GM12878 (cell line): ENCODE results near the gene ZNF25. TPM values are rescaled to one million over a fixed set of nuclear protein-coding genes. Genes with fewer than 3 reads are reported as not detected.

Experiments used
- ATAC-seq: fragments of 200-7000 bp; cut with Tn5 transposase; 3 replicates; pipeline ENCODE4 v1.9.1; 2020; ENCODE audit warnings: mild to moderate bottlenecking, moderate library complexity
- BruUV-seq: library from RNA; stranded (reverse); fragments of 400-500 nt; replicated peaks from 2 replicates; lab custom pipeline; 2021; lab: Mats Ljungman, UMichigan
- CTCF ChIA-PET: fragments of 300-600 bp; sonication (Branson Sonifier 250); formaldehyde crosslinking; extraction: SDS; loops from one replicate; lab custom pipeline; 2021; ENCODE audit warnings: inconsistent platforms; lab: Yijun Ruan, JAX
- POLR2A ChIA-PET: fragments of 350-600 bp; formaldehyde crosslinking; extraction: SDS; loops from one replicate; lab custom pipeline; 2021; ENCODE audit warnings: inconsistent platforms; lab: Charles Lee
- RAD21 ChIA-PET: fragments of 300-600 bp; sonication (Branson Sonifier 250); formaldehyde crosslinking; loops from one replicate; lab custom pipeline; 2023; ENCODE audit warnings: antibody characterized with exemption; ENCODE audit not compliant: unreplicated experiment; lab: Charles Lee
- SMC1A ChIA-PET: fragments of 300-600 bp; sonication (Branson Sonifier 250); formaldehyde crosslinking; loops from one replicate; lab custom pipeline; 2023; ENCODE audit not compliant: unreplicated experiment, uncharacterized antibody; lab: Charles Lee
- DNase-seq: peaks from one replicate; pipeline ENCODE4 v3.0.0-alpha.2; 2011; ENCODE audit warnings: low read depth, low spot score
- FAIRE-seq: peaks from 3 replicates; lab custom pipeline; 2011; peaks lifted over from hg19 to GRCh38; lab: Jason Lieb, UNC
- H2AFZ ChIP-seq: 2 replicates; pipeline ENCODE4 v1.6.0; 2011; ENCODE audit warnings: low read depth, low read length, control low read depth; ENCODE audit not compliant: control insufficient read depth
- H3K27ac ChIP-seq: 2 replicates; pipeline ENCODE4 v1.5.1; 2011; ENCODE audit warnings: control low read depth; ENCODE audit not compliant: control insufficient read depth, insufficient read depth
- H3K27me3 ChIP-seq, 2 experiments: replicated peaks in 1 of 2; 2 replicates each; pipeline versions ENCODE4 v1.6.0 to v1.6.1; 2011; ENCODE audit warnings: low read length in 1 of 2; ENCODE audit not compliant: control insufficient read depth in 2 of 2, insufficient read depth in 2 of 2
- H3K36me3 ChIP-seq, 2 experiments: 2 replicates each; pipeline ENCODE4 v1.5.1; 2011; ENCODE audit warnings: low read length in 1 of 2; ENCODE audit not compliant: control insufficient read depth in 2 of 2, insufficient read depth in 2 of 2
- H3K4me1 ChIP-seq: 2 replicates; pipeline ENCODE4 v1.6.1; 2011; ENCODE audit warnings: mild to moderate bottlenecking, low read length, moderate library complexity, mixed read lengths; ENCODE audit not compliant: control insufficient read depth, insufficient read depth
- H3K4me2 ChIP-seq: 2 replicates; pipeline ENCODE4 v1.6.0; 2011; ENCODE audit warnings: control low read depth; ENCODE audit not compliant: control insufficient read depth, insufficient read depth
- H3K4me3 ChIP-seq: fragments of 200-600 bp; sonication (generic); 2 replicates; pipeline ENCODE4 v1.5.1; 2016
- H3K79me2 ChIP-seq: 2 replicates; pipeline ENCODE4 v1.6.0; 2011; ENCODE audit warnings: low read length; ENCODE audit not compliant: control insufficient read depth, insufficient read depth
- H3K9ac ChIP-seq: 2 replicates; pipeline ENCODE4 v1.8.0; 2011; ENCODE audit warnings: low read length, control low read depth, mixed read lengths; ENCODE audit not compliant: control insufficient read depth, insufficient read depth
- H3K9me3 ChIP-seq: replicated peaks from 3 replicates; pipeline ENCODE4 v1.5.1; 2011; ENCODE audit warnings: mild to moderate bottlenecking, low read length; ENCODE audit not compliant: control insufficient read depth, insufficient read depth
- H4K20me1 ChIP-seq: 2 replicates; pipeline ENCODE4 v1.6.0; 2011; ENCODE audit not compliant: control insufficient read depth, insufficient read depth
- IKZF2 ChIP-seq, 2 experiments: fragments of 450-650 bp; IDR thresholded peaks; 2 replicates each; pipeline ENCODE4 v1.6.1; 2017; ENCODE audit warnings: mild to moderate bottlenecking in 2 of 2, moderate library complexity in 2 of 2
- MXI1 ChIP-seq: fragments of 150-350 bp; IDR thresholded peaks from 2 replicates; pipeline ENCODE4 v1.6.1; 2011; ENCODE audit warnings: low read depth, mild to moderate bottlenecking, inconsistent platforms, low read length, improper control_type of control experiment
- PML ChIP-seq: IDR thresholded peaks from 2 replicates; pipeline ENCODE4 v1.6.1; 2012; ENCODE audit warnings: low read length, inconsistent platforms
- POLR2A ChIP-seq: IDR thresholded peaks from 2 replicates; pipeline ENCODE4 v1.6.1; 2011; ENCODE audit warnings: low read depth, mild to moderate bottlenecking, low read length
- RAD21 ChIP-seq: IDR thresholded peaks from 2 replicates; pipeline ENCODE4 v1.6.1; 2011; ENCODE audit warnings: mild to moderate bottlenecking, low read depth, low read length, moderate library complexity; ENCODE audit not compliant: insufficient read depth
- TAF1 ChIP-seq: IDR thresholded peaks from 2 replicates; pipeline ENCODE4 v1.6.1; 2011; ENCODE audit warnings: mild to moderate bottlenecking, low read depth, low read length, borderline replicate concordance
- TCF7 ChIP-seq: IDR thresholded peaks from 2 replicates; pipeline ENCODE4 v1.6.1; 2014; ENCODE audit warnings: antibody characterized with exemption, borderline replicate concordance
- WGBS: methylation state at CpG from one replicate; pipeline ENCODE4 v1.1.6; 2016; ENCODE audit warnings: low lambda C conversion rate; ENCODE audit not compliant: insufficient replicate concordance, insufficient coverage; ENCODE audit errors: missing lambda C conversion rate; 5-methylcytosine and 5-hydroxymethylcytosine counted together
- in situ Hi-C: fragments of 300-500 bp; cut with MboI; formaldehyde crosslinking; loops from 9 replicates; pipeline ENCODE4 v1.14.3; 2018; ENCODE audit warnings: mixed read lengths
- intact Hi-C: fragments of 100-400 bp; cut with micrococcal nuclease; formaldehyde crosslinking; loops from one replicate; pipeline ENCODE4 v1.14.2; 2022; ENCODE audit not compliant: unreplicated experiment
- polyA plus RNA-seq, 11 experiments: library from polyadenylated mRNA; depleted of rRNA in 4 of 11; unstranded in 6 of 11; stranded (reverse) in 5 of 11; fragments of >200 nt; fragmentation: Nextera tagmentation in 4 of 11; fragmentation: Illumina TruSeq in 1 of 11; extraction: Ambion mirVana in 4 of 11; extraction: Trizol in 1 of 11; gene quantifications; 1 replicate in 1 of 11; 2 replicates in 10 of 11; pipeline versions ENCODE4 v1.2.1 to v1.2.3, GENCODE V29; 2011 to 2016; ENCODE audit warnings: inconsistent platforms in 2 of 11, missing spikeins in 2 of 11, low read depth in 1 of 11
- total RNA-seq, 4 experiments: library from RNA; depleted of rRNA in 3 of 4; stranded (reverse); fragments of >200 nt in 3 of 4; fragmentation: Illumina TruSeq in 1 of 4; extraction: Trizol in 1 of 4; gene quantifications; 2 replicates each; pipeline versions ENCODE4 v1.2.1 to v1.2.3, GENCODE V29; 2013 to 2021
- TF ChIP-seq, protein P1 (sequence below): fragments of 450-650 bp; IDR thresholded peaks from 2 replicates; pipeline ENCODE4 v1.6.1; 2016; ENCODE audit warnings: mild to moderate bottlenecking
- TF ChIP-seq, protein P2 (sequence below): IDR thresholded peaks from 2 replicates; pipeline ENCODE4 v1.6.1; 2011; ENCODE audit warnings: borderline replicate concordance, low read depth, mild to moderate bottlenecking, moderate library complexity, low read length; ENCODE audit not compliant: insufficient read depth, poor library complexity, severe bottlenecking
- TF ChIP-seq, protein P3 (sequence below): IDR thresholded peaks from 2 replicates; pipeline ENCODE4 v1.6.1; 2011; ENCODE audit warnings: borderline replicate concordance, low read depth, mild to moderate bottlenecking, moderate library complexity, mixed read lengths, low read length; ENCODE audit not compliant: insufficient read depth; ENCODE audit errors: extremely low read length
- TF ChIP-seq, protein P4 (sequence below): fragments of 450-650 bp; formaldehyde crosslinking; IDR thresholded peaks from 2 replicates; pipeline ENCODE4 v1.5.0; 2022; ENCODE audit warnings: mild to moderate bottlenecking, missing genetic modification characterization
- TF ChIP-seq, protein P5 (sequence below): fragments of 450-650 bp; IDR thresholded peaks from 2 replicates; pipeline ENCODE4 v1.6.1; 2017; ENCODE audit warnings: mild to moderate bottlenecking

Gene ZNF25
- total and polyA plus RNA-seq, 10 of the 15 experiments (the other 5 are each of a cell fraction or from before 2014, with no cell fraction given): 1.0 to 6.8 (median 3.2) TPM

DNA sequence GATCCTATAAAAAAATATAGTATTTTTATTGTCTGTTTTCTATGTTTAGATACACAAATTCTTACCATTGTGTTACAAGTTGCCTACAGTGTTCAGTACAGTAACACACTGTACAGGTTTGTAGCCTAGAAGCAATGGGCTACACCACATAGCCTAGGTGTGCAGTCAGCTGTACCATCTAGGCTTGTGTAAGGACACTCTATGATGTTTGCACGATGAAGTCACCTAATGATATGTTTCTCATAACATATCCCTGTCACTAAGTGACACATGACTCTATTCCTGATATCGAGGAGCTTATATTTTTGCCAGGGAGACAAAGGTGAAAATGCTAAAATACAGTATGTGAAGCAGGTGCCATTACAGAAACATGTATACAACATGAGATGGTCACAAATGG, 18.6 kb downstream of the ZNF25 start:
- Histone ChIP-seq H3K4me1 (no peaks in the 10 kb centered on the region), H3K4me3 (no peak overlapping the region), H3K79me2 (no peaks in the 10 kb centered on the region), H3K27ac (no peak overlapping the region), H3K36me3 (peaks cover 0 to 2% of the 10 kb centered on the region in 2 experiments; a peak in 1 of 4 replicates), H3K9ac (no peak overlapping the region), H3K4me2 (no peak overlapping the region), H3K9me3 (no peaks in the 10 kb centered on the region; the same call in 2 of the 3 replicates), H4K20me1 (no peaks in the 10 kb centered on the region), H3K27me3 (no peaks in the 10 kb centered on the region), H2AFZ (no peak overlapping the region)
- FAIRE-seq (no peak), ATAC-seq (no peak), DNase-seq (no peak)
- BruUV-seq: no TSS peak
- CTCF ChIA-PET: no interaction called here
- in situ Hi-C loops (no loop called here), intact Hi-C loops (no loop called here)
- TF ChIP-seq IKZF2 (IDR thresholded peaks at IDR 0.05): no peak
- no peak for TF ChIP-seq TAF1
- TF ChIP-seq, protein P1, sequence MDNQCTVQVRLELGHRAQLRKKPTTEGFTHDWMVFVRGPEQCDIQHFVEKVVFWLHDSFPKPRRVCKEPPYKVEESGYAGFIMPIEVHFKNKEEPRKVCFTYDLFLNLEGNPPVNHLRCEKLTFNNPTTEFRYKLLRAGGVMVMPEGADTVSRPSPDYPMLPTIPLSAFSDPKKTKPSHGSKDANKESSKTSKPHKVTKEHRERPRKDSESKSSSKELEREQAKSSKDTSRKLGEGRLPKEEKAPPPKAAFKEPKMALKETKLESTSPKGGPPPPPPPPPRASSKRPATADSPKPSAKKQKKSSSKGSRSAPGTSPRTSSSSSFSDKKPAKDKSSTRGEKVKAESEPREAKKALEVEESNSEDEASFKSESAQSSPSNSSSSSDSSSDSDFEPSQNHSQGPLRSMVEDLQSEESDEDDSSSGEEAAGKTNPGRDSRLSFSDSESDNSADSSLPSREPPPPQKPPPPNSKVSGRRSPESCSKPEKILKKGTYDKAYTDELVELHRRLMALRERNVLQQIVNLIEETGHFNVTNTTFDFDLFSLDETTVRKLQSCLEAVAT: no peak
- TF ChIP-seq TCF7: no peak
- TF ChIP-seq RAD21: no peak
- no peak for TF ChIP-seq PML
- TF ChIP-seq, protein P2, sequence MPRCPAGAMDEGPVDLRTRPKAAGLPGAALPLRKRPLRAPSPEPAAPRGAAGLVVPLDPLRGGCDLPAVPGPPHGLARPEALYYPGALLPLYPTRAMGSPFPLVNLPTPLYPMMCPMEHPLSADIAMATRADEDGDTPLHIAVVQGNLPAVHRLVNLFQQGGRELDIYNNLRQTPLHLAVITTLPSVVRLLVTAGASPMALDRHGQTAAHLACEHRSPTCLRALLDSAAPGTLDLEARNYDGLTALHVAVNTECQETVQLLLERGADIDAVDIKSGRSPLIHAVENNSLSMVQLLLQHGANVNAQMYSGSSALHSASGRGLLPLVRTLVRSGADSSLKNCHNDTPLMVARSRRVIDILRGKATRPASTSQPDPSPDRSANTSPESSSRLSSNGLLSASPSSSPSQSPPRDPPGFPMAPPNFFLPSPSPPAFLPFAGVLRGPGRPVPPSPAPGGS: no peak
- no peak for TF ChIP-seq POLR2A
- TF ChIP-seq, protein P3, sequence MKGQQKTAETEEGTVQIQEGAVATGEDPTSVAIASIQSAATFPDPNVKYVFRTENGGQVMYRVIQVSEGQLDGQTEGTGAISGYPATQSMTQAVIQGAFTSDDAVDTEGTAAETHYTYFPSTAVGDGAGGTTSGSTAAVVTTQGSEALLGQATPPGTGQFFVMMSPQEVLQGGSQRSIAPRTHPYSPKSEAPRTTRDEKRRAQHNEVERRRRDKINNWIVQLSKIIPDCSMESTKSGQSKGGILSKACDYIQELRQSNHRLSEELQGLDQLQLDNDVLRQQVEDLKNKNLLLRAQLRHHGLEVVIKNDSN: no peak
- TF ChIP-seq, protein P4, sequence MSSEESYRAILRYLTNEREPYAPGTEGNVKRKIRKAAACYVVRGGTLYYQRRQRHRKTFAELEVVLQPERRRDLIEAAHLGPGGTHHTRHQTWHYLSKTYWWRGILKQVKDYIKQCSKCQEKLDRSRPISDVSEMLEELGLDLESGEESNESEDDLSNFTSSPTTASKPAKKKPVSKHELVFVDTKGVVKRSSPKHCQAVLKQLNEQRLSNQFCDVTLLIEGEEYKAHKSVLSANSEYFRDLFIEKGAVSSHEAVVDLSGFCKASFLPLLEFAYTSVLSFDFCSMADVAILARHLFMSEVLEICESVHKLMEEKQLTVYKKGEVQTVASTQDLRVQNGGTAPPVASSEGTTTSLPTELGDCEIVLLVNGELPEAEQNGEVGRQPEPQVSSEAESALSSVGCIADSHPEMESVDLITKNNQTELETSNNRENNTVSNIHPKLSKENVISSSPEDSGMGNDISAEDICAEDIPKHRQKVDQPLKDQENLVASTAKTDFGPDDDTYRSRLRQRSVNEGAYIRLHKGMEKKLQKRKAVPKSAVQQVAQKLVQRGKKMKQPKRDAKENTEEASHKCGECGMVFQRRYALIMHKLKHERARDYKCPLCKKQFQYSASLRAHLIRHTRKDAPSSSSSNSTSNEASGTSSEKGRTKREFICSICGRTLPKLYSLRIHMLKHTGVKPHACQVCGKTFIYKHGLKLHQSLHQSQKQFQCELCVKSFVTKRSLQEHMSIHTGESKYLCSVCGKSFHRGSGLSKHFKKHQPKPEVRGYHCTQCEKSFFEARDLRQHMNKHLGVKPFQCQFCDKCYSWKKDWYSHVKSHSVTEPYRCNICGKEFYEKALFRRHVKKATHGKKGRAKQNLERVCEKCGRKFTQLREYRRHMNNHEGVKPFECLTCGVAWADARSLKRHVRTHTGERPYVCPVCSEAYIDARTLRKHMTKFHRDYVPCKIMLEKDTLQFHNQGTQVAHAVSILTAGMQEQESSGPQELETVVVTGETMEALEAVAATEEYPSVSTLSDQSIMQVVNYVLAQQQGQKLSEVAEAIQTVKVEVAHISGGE: no peak
- TF ChIP-seq, protein P5, sequence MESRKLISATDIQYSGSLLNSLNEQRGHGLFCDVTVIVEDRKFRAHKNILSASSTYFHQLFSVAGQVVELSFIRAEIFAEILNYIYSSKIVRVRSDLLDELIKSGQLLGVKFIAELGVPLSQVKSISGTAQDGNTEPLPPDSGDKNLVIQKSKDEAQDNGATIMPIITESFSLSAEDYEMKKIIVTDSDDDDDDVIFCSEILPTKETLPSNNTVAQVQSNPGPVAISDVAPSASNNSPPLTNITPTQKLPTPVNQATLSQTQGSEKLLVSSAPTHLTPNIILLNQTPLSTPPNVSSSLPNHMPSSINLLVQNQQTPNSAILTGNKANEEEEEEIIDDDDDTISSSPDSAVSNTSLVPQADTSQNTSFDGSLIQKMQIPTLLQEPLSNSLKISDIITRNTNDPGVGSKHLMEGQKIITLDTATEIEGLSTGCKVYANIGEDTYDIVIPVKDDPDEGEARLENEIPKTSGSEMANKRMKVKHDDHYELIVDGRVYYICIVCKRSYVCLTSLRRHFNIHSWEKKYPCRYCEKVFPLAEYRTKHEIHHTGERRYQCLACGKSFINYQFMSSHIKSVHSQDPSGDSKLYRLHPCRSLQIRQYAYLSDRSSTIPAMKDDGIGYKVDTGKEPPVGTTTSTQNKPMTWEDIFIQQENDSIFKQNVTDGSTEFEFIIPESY: no peak
- no peak for TF ChIP-seq MXI1
- 93% methylated on average over 2 of the region's 2 CpGs for WGBS
- RAD21 ChIA-PET: no interaction called here
- POLR2A ChIA-PET: no interaction called here
- SMC1A ChIA-PET: no interaction called here
